ENCODE data around the gene SLC30A2.

GRCh38 chr1:26038477-26038876 lies 7.4 kb downstream of the SLC30A2 start:
- TF ChIP-seq CTCF (conservative IDR thresholded peaks at IDR 0.05; ENCODE audit: low read depth in 2 of 2) (no peak), EZH2 (IDR thresholded peaks at IDR 0.05; ENCODE audit: low read depth, unreplicated experiment) (no peak), CREB1 (CRISPR knock-in tag; IDR thresholded peaks at IDR 0.05; ENCODE audit: low read depth) (no peak), POLR2AphosphoS5 (IDR thresholded peaks at IDR 0.05; ENCODE audit: low read depth) (no peak)
